Stomach (tissue), 4 donors: ENCODE measurements around the gene TGIF1.

ENCODE experiments used
- POLR2A ChIP-seq, 4 donors: fragments of 450-650 bp; IDR thresholded peaks; one replicate each; pipeline ENCODE4 v1.6.1; 2016; ENCODE audit warnings: antibody characterized with exemption in 4 of 4, control low read depth in 2 of 4, mild to moderate bottlenecking in 1 of 4, moderate library complexity in 1 of 4
- POLR2AphosphoS5 ChIP-seq, 3 donors: sonication (generic); formaldehyde crosslinking; IDR thresholded peaks; one replicate each; pipeline ENCODE4 v1.6.1; 2016; ENCODE audit warnings: antibody characterized with exemption in 3 of 3
- TF ChIP-seq, protein P1 (sequence below), 7 experiments: fragments of 450-650 bp in 4 of 7; fragments of 200-600 bp in 3 of 7; sonication (generic) in 3 of 7; IDR thresholded peaks; one replicate each; pipeline ENCODE4 v1.5.1; 2016 to 2019; ENCODE audit warnings: antibody characterized with exemption in 7 of 7, control low read depth in 2 of 7, mild to moderate bottlenecking in 1 of 7

DNA sequence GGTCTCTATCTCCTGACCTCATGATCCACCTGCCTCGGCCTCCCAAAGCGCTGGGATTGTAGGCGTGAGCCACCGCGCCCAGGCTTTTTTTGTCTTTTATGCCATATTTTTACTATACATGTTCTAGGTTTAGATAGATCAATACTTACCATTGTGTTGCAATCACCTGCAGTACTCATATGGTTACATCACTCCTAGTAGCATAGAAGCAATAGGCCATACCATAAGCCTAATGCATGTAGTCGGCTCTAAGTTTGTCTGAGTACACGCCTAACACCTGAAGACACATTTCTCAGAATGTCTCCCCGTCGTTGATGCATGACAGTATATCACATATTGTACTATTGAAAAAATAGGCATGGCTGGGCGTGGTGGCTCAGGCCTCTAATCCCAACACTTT is 27.1 kb upstream of the TGIF1 start:
- no peak for TF ChIP-seq POLR2AphosphoS5 (IDR thresholded peaks at IDR 0.05)
- TF ChIP-seq, protein P1, sequence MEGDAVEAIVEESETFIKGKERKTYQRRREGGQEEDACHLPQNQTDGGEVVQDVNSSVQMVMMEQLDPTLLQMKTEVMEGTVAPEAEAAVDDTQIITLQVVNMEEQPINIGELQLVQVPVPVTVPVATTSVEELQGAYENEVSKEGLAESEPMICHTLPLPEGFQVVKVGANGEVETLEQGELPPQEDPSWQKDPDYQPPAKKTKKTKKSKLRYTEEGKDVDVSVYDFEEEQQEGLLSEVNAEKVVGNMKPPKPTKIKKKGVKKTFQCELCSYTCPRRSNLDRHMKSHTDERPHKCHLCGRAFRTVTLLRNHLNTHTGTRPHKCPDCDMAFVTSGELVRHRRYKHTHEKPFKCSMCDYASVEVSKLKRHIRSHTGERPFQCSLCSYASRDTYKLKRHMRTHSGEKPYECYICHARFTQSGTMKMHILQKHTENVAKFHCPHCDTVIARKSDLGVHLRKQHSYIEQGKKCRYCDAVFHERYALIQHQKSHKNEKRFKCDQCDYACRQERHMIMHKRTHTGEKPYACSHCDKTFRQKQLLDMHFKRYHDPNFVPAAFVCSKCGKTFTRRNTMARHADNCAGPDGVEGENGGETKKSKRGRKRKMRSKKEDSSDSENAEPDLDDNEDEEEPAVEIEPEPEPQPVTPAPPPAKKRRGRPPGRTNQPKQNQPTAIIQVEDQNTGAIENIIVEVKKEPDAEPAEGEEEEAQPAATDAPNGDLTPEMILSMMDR (IDR thresholded peaks at IDR 0.05) = no peak
- no peak for TF ChIP-seq POLR2A (IDR thresholded peaks at IDR 0.05)
